T-helper 17 cell (primary cell): Measurements from ENCODE around the gene XPA. TPM values are rescaled to one million over a fixed set of nuclear protein-coding genes. Genes with fewer than 3 reads are reported as not detected.

ENCODE experiments used
- ATAC-seq: fragments of 150-1000 bp; cut with Tn5 transposase; 2 replicates; pipeline ENCODE4 v1.10.0; 2021; ENCODE audit warnings: mild to moderate bottlenecking, moderate library complexity
- DNase-seq, 3 donors: peaks; one replicate each; pipeline versions ENCODE4 v3.0.0 to v3.0.0-alpha.2; 2020 to 2021
- H3K9me3 ChIP-seq: one replicate; pipeline ENCODE4 v1.7.0; 2013; ENCODE audit warnings: low read length, mild to moderate bottlenecking; ENCODE audit not compliant: control insufficient read depth, poor library complexity, severe bottlenecking
- H3K27ac Mint-ChIP-seq: one replicate; pipeline ENCODE4 v1.8.0; 2022; ENCODE audit warnings: mild to moderate bottlenecking, moderate library complexity, mixed read lengths
- H3K27me3 Mint-ChIP-seq: one replicate; pipeline ENCODE4 v1.8.0; 2022; ENCODE audit warnings: mixed read lengths
- H3K36me3 Mint-ChIP-seq: one replicate; pipeline ENCODE4 v1.8.0; 2022; ENCODE audit warnings: low read depth, mixed read lengths
- H3K4me1 Mint-ChIP-seq: one replicate; pipeline ENCODE4 v1.8.0; 2022; ENCODE audit warnings: mild to moderate bottlenecking, mixed read lengths
- H3K4me3 Mint-ChIP-seq: one replicate; pipeline ENCODE4 v1.8.0; 2022; ENCODE audit warnings: mild to moderate bottlenecking, moderate library complexity, mixed read lengths
- total RNA-seq, 4 donors: library from RNA in 2 of 4; stranded (reverse) in 2 of 4; gene quantifications; one replicate each; pipeline ENCODE4 v1.2.3 and lab custom pipeline; 2022 to 2026

Gene XPA
- total RNA-seq, 2 donors from 2014 or later: 16.6 to 23.4 TPM

DNA sequence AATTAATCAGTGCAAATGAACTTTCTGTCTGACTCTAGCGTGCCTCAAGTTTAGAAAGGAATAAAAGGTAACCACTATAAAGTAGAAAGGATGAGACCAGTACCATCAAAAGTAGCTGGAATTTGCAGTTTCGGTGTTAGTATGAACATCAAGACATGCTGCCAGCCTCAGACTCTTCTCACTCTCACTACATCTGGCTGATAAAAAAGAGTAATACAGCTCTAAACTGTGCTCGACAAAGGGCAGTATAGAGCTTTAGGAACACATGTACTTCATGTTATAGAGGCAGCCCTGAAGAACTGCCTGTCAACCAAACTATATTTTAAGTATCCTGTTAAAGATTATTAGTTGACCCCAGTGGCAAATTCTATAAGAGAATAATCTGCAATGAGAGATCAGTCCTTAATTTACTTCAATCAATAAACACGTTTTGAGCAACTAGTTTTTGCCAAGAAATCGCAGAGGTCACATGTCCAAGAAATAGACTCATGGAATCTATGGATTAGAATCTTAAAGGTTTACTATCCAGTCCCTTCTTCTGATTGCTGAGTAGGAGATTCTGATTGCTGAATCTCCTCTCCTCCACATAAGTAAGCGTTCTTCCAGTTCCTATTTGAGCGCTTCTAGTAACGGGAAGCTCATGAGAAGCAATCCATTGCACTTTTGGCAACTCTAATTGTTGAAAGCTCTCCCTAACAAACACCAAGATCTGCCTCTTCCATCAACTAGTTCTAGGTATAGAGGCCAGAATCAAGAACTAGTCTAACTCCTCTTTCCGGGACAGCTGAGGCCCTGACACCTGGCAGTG lies 941 bp downstream of the XPA start:
- no peak for ATAC-seq
- Mint-ChIP-seq H3K36me3 (no peaks in the 10 kb centered on the region), H3K27me3 (peaks cover 1% of the 10 kb centered on the region), H3K27ac (peak overlapping the region; percentile 97), H3K4me1 (peaks cover 51% of the 10 kb centered on the region), H3K4me3 (peak overlapping the region; percentile 92)
- H3K9me3 ChIP-seq: no peaks in the 10 kb centered on the region
- DNase-seq: no peak

DNA sequence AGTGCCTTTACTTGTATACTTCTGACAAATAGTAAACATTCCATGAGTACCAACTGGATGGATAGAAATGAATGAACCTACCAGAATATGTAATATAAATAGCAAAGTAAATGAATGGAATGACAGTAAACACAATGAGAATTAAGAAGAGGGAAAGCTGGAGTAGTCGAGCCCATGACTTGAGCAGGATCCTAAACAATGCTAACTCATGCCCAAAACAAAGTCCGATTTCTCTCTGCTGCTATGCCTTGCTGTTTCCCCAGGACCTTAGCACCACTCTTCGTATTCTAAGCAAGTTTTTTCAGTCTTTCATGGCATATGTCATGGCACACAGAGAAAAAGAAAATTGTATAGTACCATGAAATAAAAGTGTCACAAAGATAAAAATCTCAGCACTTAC lies 1.8 kb downstream of the XPA start:
- H3K36me3 Mint-ChIP-seq: no peaks in the 10 kb centered on the region
- peak overlapping the region; percentile 50 for H3K4me3 Mint-ChIP-seq
- no peaks in the 10 kb centered on the region for H3K27me3 Mint-ChIP-seq
- no peaks in the 10 kb centered on the region for H3K9me3 ChIP-seq
- peaks cover 50% of the 10 kb centered on the region for H3K4me1 Mint-ChIP-seq
- no peak for ATAC-seq
- H3K27ac Mint-ChIP-seq: peak overlapping the region; percentile 97
- no peak for DNase-seq

DNA sequence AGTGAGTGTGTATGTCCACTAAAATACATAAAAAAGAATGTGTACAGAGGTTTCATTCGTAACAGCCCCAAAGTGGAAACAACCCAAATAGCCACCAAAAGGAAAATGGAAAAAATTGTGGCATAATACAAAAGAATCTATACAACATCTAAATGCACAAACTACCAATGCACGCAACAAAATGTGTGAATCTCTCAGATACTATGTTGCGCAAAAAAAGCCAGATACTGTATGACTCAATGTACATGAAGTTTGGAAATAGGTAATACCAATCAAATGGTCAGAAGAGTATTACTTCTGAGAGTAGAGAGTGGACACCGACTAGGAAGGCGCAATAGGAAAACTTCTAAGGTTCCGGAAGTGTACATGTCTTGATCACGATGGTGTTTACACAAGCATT lies 2.4 kb downstream of the XPA start:
- no peaks in the 10 kb centered on the region for H3K27me3 Mint-ChIP-seq
- DNase-seq (no peak), ATAC-seq (no peak)
- H3K36me3 Mint-ChIP-seq: no peaks in the 10 kb centered on the region
- no peak overlapping the region for H3K27ac Mint-ChIP-seq
- no peaks in the 10 kb centered on the region for H3K9me3 ChIP-seq
- H3K4me3 Mint-ChIP-seq: no peak overlapping the region
- peaks cover 50% of the 10 kb centered on the region for H3K4me1 Mint-ChIP-seq

DNA sequence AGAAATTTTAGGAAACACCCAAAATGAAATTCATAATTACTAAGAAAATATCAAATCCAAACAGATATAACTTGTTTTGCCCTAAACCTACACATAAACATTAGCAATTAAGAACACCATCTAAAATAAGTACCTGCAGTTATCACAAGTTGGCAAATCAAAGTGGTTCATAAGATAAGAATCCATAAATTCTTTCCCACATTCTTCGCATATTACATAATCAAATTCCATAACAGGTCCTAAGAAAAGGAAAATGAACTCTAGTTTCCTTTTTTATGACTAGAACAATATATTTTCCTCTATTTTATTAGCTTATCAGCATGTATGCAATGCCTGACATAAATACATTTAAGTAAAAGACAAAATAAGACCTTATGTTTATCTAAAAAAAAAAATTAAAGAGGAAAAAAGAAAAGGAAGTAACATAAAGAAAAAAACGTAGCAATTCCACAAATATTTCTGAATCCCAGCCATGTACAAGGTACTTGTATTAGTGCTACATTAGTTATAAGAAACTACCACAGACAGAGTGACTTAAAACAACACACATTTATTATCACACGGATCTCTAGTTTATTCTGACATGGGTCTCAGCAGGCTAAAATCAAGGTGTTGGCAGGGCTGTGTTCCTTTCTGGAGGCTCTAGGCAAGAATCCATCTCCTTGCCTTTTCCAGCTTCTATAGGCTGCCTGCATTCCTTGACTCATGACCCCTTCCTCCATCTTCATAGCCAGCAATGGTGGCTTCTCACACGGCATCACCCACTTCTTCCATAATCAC lies 7.5 kb downstream of the XPA start:
- Mint-ChIP-seq H3K4me1 (peaks cover 24% of the 10 kb centered on the region), H3K4me3 (no peak overlapping the region), H3K36me3 (peaks cover 9% of the 10 kb centered on the region), H3K27ac (peak overlapping the region; percentile 63), H3K27me3 (no peaks in the 10 kb centered on the region)
- H3K9me3 ChIP-seq: no peaks in the 10 kb centered on the region
- DNase-seq: no peak
- no peak for ATAC-seq

DNA sequence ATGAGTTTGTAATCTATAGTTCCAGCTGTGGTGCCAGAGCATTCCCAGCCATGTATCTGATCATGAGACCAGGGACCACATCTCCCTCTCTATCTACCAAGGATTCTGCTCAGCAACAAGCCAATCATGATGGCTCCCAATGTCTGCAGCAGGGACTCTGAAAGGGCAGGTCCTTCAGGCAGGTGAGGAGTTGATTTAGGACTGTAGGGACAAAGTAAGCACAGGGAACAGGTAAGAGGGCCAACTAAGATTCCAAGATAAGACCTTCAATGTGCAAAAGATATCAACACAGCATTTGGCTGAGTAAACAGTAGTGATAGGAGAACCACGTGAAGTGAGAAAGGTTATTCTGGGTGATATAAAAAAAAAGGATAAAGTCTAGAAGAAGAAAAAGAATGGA lies 8.5 kb downstream of the XPA start:
- H3K4me3 Mint-ChIP-seq: peak overlapping the region; percentile 15
- ATAC-seq (no peak), DNase-seq (no peak)
- peak overlapping the region; percentile 63 for H3K27ac Mint-ChIP-seq
- H3K4me1 Mint-ChIP-seq: peaks cover 16% of the 10 kb centered on the region
- H3K36me3 Mint-ChIP-seq: peaks cover 13% of the 10 kb centered on the region
- no peaks in the 10 kb centered on the region for H3K9me3 ChIP-seq
- H3K27me3 Mint-ChIP-seq: no peaks in the 10 kb centered on the region

DNA sequence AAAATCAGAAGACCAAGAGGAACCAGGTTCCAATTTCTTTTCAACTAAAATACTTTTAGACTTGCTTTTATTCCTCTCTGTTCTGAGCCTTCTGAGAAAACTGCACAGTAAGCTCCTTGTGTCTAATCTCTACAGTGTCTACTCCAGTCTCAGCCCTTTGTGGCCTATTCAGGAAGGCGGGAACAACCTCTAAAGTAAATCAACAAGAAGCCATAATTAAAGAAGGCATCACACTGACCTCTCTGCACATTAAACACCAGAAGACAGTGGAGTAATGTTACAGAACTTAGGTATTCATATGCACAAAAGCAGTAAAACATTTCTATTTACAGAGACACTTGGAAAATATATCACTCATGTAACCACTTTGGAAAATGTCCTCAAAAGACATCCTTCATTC lies 14.9 kb downstream of the XPA start:
- Mint-ChIP-seq H3K36me3 (peaks cover 7% of the 10 kb centered on the region), H3K27me3 (no peaks in the 10 kb centered on the region), H3K4me1 (peaks cover 8% of the 10 kb centered on the region), H3K27ac (no peak overlapping the region), H3K4me3 (no peak overlapping the region)
- no peak for DNase-seq
- H3K9me3 ChIP-seq: no peaks in the 10 kb centered on the region
- no peak for ATAC-seq

DNA sequence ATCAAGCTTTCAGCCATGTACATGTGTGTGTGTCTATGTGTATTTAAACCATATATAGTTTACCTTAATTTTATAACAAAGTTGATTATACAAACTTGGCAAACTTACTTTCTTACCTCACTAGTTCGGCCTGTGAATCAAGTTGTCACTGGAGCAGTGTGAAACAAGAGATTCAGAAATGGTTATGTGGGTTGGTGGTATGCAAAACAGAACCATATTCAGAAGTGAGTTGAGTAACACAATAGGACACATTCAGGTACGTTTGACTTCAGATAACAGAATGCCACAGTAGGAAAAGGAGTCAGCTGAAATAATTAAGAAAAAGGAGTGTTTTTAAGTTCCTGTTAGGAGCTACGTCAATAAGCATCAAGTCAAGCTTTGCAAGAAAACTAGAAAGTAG lies 21.5 kb downstream of the XPA start:
- H3K4me3 Mint-ChIP-seq: peak overlapping the region; percentile 43
- ATAC-seq (no peak), DNase-seq (no peak)
- H3K36me3 Mint-ChIP-seq: peaks cover 6% of the 10 kb centered on the region
- peak overlapping the region; percentile 21 for H3K27ac Mint-ChIP-seq
- no peaks in the 10 kb centered on the region for H3K9me3 ChIP-seq
- peaks cover 13% of the 10 kb centered on the region for H3K4me1 Mint-ChIP-seq
- no peaks in the 10 kb centered on the region for H3K27me3 Mint-ChIP-seq

DNA sequence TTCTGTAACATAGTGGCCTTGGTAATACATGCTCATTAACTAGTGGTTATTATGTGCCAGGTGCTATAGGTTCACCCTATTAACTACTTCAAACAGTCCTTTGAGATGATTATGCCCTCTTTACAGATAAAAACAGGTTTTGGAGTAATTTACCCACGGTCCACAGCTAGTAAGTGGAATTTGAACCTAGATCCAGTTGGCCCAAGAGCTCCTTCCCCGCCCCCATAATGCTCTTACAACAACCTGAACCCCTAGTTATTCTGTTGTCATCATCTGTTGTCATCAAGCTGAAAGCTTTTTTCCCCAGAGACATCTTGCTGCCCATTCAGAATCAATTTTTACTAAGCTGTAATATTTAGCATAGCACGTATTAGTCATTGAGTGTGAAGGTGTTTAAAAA lies 23.2 kb downstream of the XPA start:
- no peak overlapping the region for H3K4me3 Mint-ChIP-seq
- DNase-seq: no peak
- H3K4me1 Mint-ChIP-seq: peaks cover 13% of the 10 kb centered on the region
- no peaks in the 10 kb centered on the region for H3K27me3 Mint-ChIP-seq
- ATAC-seq: no peak
- peaks cover 6% of the 10 kb centered on the region for H3K36me3 Mint-ChIP-seq
- H3K27ac Mint-ChIP-seq: peak overlapping the region; percentile 39
- no peaks in the 10 kb centered on the region for H3K9me3 ChIP-seq

DNA sequence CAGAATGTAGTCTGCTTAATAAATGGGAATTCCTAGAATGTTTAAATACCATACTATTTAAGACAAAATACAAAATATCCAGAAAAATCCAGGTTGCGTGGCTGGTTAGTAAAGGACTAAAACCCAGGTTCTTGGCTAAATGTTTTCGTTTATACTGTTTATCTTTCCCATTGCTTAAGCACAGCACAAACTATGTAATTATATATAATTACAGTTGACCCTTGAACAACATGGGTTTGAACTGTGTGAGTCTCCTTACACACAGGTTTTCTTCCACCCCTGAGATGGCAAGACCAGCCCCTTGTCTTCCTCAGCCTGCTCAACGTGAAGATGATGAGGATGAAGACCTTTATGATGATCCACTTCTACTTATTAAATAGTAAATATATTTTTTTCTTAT lies 24.7 kb downstream of the XPA start:
- peaks cover 6% of the 10 kb centered on the region for H3K36me3 Mint-ChIP-seq
- H3K27me3 Mint-ChIP-seq: no peaks in the 10 kb centered on the region
- H3K4me3 Mint-ChIP-seq: no peak overlapping the region
- no peaks in the 10 kb centered on the region for H3K9me3 ChIP-seq
- DNase-seq (no peak), ATAC-seq (no peak)
- H3K4me1 Mint-ChIP-seq: peaks cover 7% of the 10 kb centered on the region
- no peak overlapping the region for H3K27ac Mint-ChIP-seq

DNA sequence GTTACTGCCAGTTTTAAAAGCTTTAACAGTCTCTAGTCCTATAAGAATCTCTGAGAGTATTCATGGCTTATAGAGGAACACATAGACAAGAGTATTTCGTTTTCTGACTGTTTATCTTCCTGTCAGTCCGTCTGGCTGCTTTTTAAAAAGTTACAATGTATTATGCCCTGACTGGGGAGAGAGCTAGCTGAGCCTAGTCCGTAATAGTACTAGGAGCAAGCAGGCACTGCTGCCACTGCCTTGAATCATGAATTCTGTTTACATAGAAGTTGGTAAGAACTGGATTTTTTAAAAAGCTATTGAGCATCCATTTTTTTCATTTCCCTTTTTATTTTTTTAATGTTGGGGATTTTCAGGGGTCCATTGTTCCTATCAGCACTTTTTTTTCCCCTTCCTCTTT lies 26.6 kb downstream of the XPA start:
- Mint-ChIP-seq H3K36me3 (peaks cover 7% of the 10 kb centered on the region), H3K4me1 (peaks cover 16% of the 10 kb centered on the region), H3K27me3 (no peaks in the 10 kb centered on the region), H3K27ac (peak overlapping the region; percentile 39), H3K4me3 (no peak overlapping the region)
- ATAC-seq: no peak
- no peaks in the 10 kb centered on the region for H3K9me3 ChIP-seq
- no peak for DNase-seq

DNA sequence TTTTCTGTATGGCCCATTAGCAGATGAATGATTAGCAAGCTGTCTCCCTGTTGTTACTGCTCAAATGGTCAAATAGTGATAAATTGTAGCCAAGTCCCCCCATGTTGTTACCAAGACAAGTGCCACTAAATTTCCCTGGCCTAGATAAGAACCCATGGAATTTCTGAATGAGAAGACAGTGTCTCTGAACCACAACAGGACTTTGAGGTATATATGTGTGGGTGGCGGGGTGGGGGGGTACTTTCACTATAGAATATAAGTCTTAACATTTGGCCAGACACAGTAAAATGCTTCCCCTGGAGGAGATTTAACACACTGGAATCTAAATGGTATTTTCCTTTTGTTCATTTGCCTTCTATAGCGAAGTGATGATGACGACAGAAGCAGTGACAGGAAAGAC lies 28.7 kb downstream of the XPA start:
- Mint-ChIP-seq H3K27ac (no peak overlapping the region), H3K36me3 (peaks cover 7% of the 10 kb centered on the region), H3K4me1 (peaks cover 16% of the 10 kb centered on the region), H3K4me3 (no peak overlapping the region), H3K27me3 (no peaks in the 10 kb centered on the region)
- no peak for DNase-seq
- no peaks in the 10 kb centered on the region for H3K9me3 ChIP-seq
- no peak for ATAC-seq

DNA sequence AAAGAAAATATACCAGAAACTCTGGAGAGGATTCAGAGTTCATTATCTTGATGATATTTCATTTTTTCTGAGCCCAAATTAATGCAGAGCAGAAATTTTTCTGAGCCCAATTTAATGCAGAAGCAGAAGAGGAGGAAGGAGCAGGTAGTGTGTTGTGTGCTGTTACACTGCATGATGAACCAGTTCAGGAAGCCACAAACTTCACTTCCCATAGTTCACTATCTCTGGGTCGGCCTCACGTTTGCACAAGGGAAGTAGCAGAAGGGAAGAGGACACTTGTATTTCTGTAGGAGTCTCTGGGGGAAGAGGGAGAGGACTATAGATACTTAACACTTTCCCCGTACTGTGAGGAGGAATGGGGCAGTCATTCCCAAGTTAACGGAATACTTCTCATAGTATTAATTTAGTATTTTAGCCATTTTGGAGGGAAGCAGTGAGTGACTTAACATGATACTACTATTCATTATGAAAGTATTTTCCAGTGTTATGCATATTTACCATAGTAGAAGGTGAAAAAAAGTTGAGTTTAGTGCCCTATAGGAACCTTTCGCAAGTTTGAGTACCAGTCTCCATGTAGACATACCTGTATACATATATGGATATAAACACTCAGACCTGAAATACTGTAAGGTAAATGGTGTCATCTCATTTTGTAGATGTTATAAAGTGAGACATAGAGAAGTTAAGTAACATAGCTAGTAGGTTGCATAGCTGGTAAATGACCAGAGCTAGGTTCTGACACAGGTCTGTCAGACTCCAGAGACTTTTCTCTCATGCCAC lies 30.0 kb downstream of the XPA start:
- Mint-ChIP-seq H3K27me3 (no peaks in the 10 kb centered on the region), H3K4me1 (peaks cover 16% of the 10 kb centered on the region), H3K4me3 (no peak overlapping the region), H3K27ac (peak overlapping the region; percentile 79), H3K36me3 (peaks cover 6% of the 10 kb centered on the region)
- no peak for DNase-seq
- no peaks in the 10 kb centered on the region for H3K9me3 ChIP-seq
- no peak for ATAC-seq

DNA sequence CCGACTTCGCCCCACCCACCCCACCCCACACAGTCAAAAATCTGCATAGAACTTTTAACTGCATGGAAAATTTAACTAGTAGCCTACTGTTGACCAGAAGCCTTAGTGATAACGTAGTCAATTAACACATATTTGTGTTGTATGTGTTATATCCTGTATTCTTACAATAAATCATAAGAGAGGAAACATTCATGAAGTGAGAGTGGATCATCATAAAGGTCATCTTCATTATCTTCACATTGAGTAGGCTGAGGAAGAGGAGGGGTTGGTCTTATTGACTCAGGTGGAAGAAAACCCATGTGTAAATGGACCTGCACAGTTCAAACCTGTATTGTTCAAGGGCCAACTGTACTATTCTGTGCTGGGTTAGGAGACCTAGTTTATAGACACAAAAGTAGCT lies 31.4 kb downstream of the XPA start:
- Mint-ChIP-seq H3K27me3 (no peaks in the 10 kb centered on the region), H3K27ac (peak overlapping the region; percentile 79), H3K4me1 (peaks cover 19% of the 10 kb centered on the region), H3K36me3 (peaks cover 6% of the 10 kb centered on the region), H3K4me3 (no peak overlapping the region)
- ATAC-seq: no peak
- no peaks in the 10 kb centered on the region for H3K9me3 ChIP-seq
- DNase-seq: no peak
